Immature natural killer cell (primary cell): ENCODE results near the gene HEATR1. TPM values are rescaled to one million over a fixed set of nuclear protein-coding genes. Genes with fewer than 3 reads are reported as not detected.

Experiments
- DNase-seq, 3 donors: peaks; one replicate each; pipeline ENCODE4 v3.0.0; 2022; ENCODE audit warnings: mixed read lengths in 1 of 3
- H3K27ac Mint-ChIP-seq, 6 donors: one replicate each; pipeline ENCODE4 v1.8.0; 2020; ENCODE audit warnings: mixed read lengths in 6 of 6, mild to moderate bottlenecking in 5 of 6, inconsistent platforms in 4 of 6, moderate library complexity in 3 of 6
- H3K27me3 Mint-ChIP-seq, 3 donors: one replicate each; pipeline ENCODE4 v1.8.0; 2020 to 2021; ENCODE audit warnings: low read depth in 3 of 3, mild to moderate bottlenecking in 3 of 3, mixed read lengths in 3 of 3, moderate library complexity in 3 of 3, inconsistent platforms in 1 of 3
- H3K36me3 Mint-ChIP-seq, 3 donors: one replicate each; pipeline ENCODE4 v1.8.0; 2020; ENCODE audit warnings: mixed read lengths in 3 of 3, inconsistent platforms in 2 of 3, mild to moderate bottlenecking in 2 of 3
- H3K4me1 Mint-ChIP-seq, 2 donors: one replicate each; pipeline ENCODE4 v1.8.0; 2020; ENCODE audit warnings: inconsistent platforms in 2 of 2, mild to moderate bottlenecking in 2 of 2, mixed read lengths in 2 of 2, moderate library complexity in 1 of 2
- H3K4me3 Mint-ChIP-seq, 5 donors: one replicate each; pipeline ENCODE4 v1.8.0; 2020; ENCODE audit warnings: mild to moderate bottlenecking in 5 of 5, mixed read lengths in 5 of 5, inconsistent platforms in 3 of 5, moderate library complexity in 3 of 5
- H3K9me3 Mint-ChIP-seq, 6 donors: one replicate each; pipeline ENCODE4 v1.8.0; 2020; ENCODE audit warnings: mild to moderate bottlenecking in 6 of 6, mixed read lengths in 6 of 6, inconsistent platforms in 4 of 6, moderate library complexity in 3 of 6
- polyA plus RNA-seq, 3 donors: library from polyadenylated mRNA; unstranded; fragments of 300-500 nt; fragmentation: Illumina TruSeq; gene quantifications; one replicate each; pipeline ENCODE4 v1.2.3, GENCODE V29; 2021

Gene HEATR1
- polyA plus RNA-seq, 3 donors from 2014 or later = 3.8 to 11.6 (median 4.6) TPM

- Mint-ChIP-seq H3K27me3 (peaks cover 5 to 15% (median 8%) of the 10 kb centered on the region in 3 donors), H3K4me3 (peak within 1 kb of the TSS; percentile 96 to 99 (median 98)), H3K9me3 (no peaks in the 10 kb centered on the region), H3K36me3 (peaks cover 11 to 15% (median 15%) of the 10 kb centered on the region in 3 donors), H3K4me1 (peaks cover 19 to 32% of the 10 kb centered on the region in 2 donors), H3K27ac (peak within 1 kb of the TSS; percentile 93 to 97 (median 96))
- peak; percentile 80 to 82 (median 81) for DNase-seq
These were observed 80.6 kb downstream of the HEATR1 start, which contains the start of gene LGALS8 for GRCh38 chr1:236523704-236524141. TSS of gene LGALS8 (plus strand) at chr1:236523982. CDS start at chr1:236526071, 2,089 bp downstream.

GRCh38 chr1:236522937-236523703, 81.2 kb downstream of the HEATR1 start:
- H3K36me3 Mint-ChIP-seq = peaks cover 11 to 15% (median 15%) of the 10 kb centered on the region in 3 donors
- H3K4me3 Mint-ChIP-seq = peak overlapping the region; percentile 96 to 99 (median 98)
- DNase-seq = no peak
- no peaks in the 10 kb centered on the region for H3K9me3 Mint-ChIP-seq
- peaks cover 19 to 32% of the 10 kb centered on the region in 2 donors for H3K4me1 Mint-ChIP-seq
- peaks cover 5 to 16% (median 8%) of the 10 kb centered on the region in 3 donors for H3K27me3 Mint-ChIP-seq
- H3K27ac Mint-ChIP-seq = peak overlapping the region; percentile 93 to 97 (median 96)

- Mint-ChIP-seq H3K27ac (no peak overlapping the region), H3K36me3 (no peaks in the 10 kb centered on the region), H3K4me3 (no peak overlapping the region), H3K9me3 (no peaks in the 10 kb centered on the region), H3K4me1 (peaks cover 27 to 38% of the 10 kb centered on the region in 2 donors), H3K27me3 (peaks cover 7 to 18% (median 8%) of the 10 kb centered on the region in 3 donors)
- no peak for DNase-seq
These were observed 83.8 kb downstream of the HEATR1 start for GRCh38 chr1:236520445-236521005.

GRCh38 chr1:236518322-236518721, 86.0 kb downstream of the HEATR1 start:
- Mint-ChIP-seq H3K27me3 (peaks cover 0 to 5% (median 2%) of the 10 kb centered on the region in 3 donors), H3K4me3 (no peak overlapping the region), H3K4me1 (peaks cover 14 to 34% of the 10 kb centered on the region in 2 donors), H3K9me3 (no peaks in the 10 kb centered on the region), H3K36me3 (no peaks in the 10 kb centered on the region), H3K27ac (no peak overlapping the region)
- no peak for DNase-seq

GRCh38 chr1:236516929-236517704, 87.2 kb downstream of the HEATR1 start:
- H3K27me3 Mint-ChIP-seq = peaks cover 0 to 5% (median 2%) of the 10 kb centered on the region in 3 donors
- no peaks in the 10 kb centered on the region for H3K9me3 Mint-ChIP-seq
- peak in 2 of 3 donors; percentile 13 to 32 for DNase-seq
- peak overlapping the region in 4 of 6 donors; percentile 2 to 84 (median 8) for H3K27ac Mint-ChIP-seq
- peak overlapping the region in 4 of 5 donors; percentile 22 to 66 (median 50) for H3K4me3 Mint-ChIP-seq
- H3K4me1 Mint-ChIP-seq = peaks cover 8 to 24% of the 10 kb centered on the region in 2 donors
- H3K36me3 Mint-ChIP-seq = no peaks in the 10 kb centered on the region

- Mint-ChIP-seq H3K4me3 (no peak overlapping the region), H3K36me3 (no peaks in the 10 kb centered on the region), H3K4me1 (peaks cover 8 to 24% of the 10 kb centered on the region in 2 donors), H3K9me3 (no peaks in the 10 kb centered on the region), H3K27me3 (peaks cover 0 to 4% (median 4%) of the 10 kb centered on the region in 3 donors), H3K27ac (peak overlapping the region in 1 of 6 donors; percentile 51)
- no peak for DNase-seq
These were observed 88.8 kb downstream of the HEATR1 start for GRCh38 chr1:236515443-236515958.

GRCh38 chr1:236514703-236515442, 89.4 kb downstream of the HEATR1 start:
- peaks cover 8 to 24% of the 10 kb centered on the region in 2 donors for H3K4me1 Mint-ChIP-seq
- no peak overlapping the region for H3K27ac Mint-ChIP-seq
- no peaks in the 10 kb centered on the region for H3K9me3 Mint-ChIP-seq
- DNase-seq = no peak
- no peak overlapping the region for H3K4me3 Mint-ChIP-seq
- no peaks in the 10 kb centered on the region for H3K36me3 Mint-ChIP-seq
- H3K27me3 Mint-ChIP-seq = peaks cover 0 to 4% (median 4%) of the 10 kb centered on the region in 3 donors

- Mint-ChIP-seq H3K9me3 (no peaks in the 10 kb centered on the region), H3K4me3 (no peak overlapping the region), H3K4me1 (peaks cover 6 to 20% of the 10 kb centered on the region in 2 donors)
These were observed 92.4 kb downstream of the HEATR1 start for GRCh38 chr1:236511735-236512418.

GRCh38 chr1:236509647-236510401, 94.5 kb downstream of the HEATR1 start:
- Mint-ChIP-seq H3K4me1 (no peaks in the 10 kb centered on the region), H3K9me3 (no peaks in the 10 kb centered on the region), H3K27me3 (peaks cover 0 to 4% (median 2%) of the 10 kb centered on the region in 3 donors), H3K4me3 (no peak overlapping the region), H3K36me3 (no peaks in the 10 kb centered on the region), H3K27ac (no peak overlapping the region)
- DNase-seq = no peak

More at GRCh38 chr1:236511735-236512418, 92.4 kb downstream of the HEATR1 start:
- H3K27ac Mint-ChIP-seq = no peak overlapping the region
- H3K27me3 Mint-ChIP-seq = peaks cover 0 to 3% (median 2%) of the 10 kb centered on the region in 3 donors
- H3K36me3 Mint-ChIP-seq = no peaks in the 10 kb centered on the region
- no peak for DNase-seq

- no peaks in the 10 kb centered on the region for H3K4me1 Mint-ChIP-seq
- H3K9me3 Mint-ChIP-seq = no peaks in the 10 kb centered on the region
- no peak overlapping the region for H3K27ac Mint-ChIP-seq
- no peaks in the 10 kb centered on the region for H3K36me3 Mint-ChIP-seq
- no peak overlapping the region for H3K4me3 Mint-ChIP-seq
- no peak for DNase-seq
- H3K27me3 Mint-ChIP-seq = peaks cover 0 to 4% (median 2%) of the 10 kb centered on the region in 3 donors
These were observed 95.1 kb downstream of the HEATR1 start for GRCh38 chr1:236509203-236509602.

GRCh38 chr1:236508593-236509027, 95.7 kb downstream of the HEATR1 start:
- no peaks in the 10 kb centered on the region for H3K36me3 Mint-ChIP-seq
- peaks cover 0 to 4% (median 2%) of the 10 kb centered on the region in 3 donors for H3K27me3 Mint-ChIP-seq
- no peak overlapping the region for H3K4me3 Mint-ChIP-seq
- no peaks in the 10 kb centered on the region for H3K9me3 Mint-ChIP-seq
- no peak for DNase-seq
- no peak overlapping the region for H3K27ac Mint-ChIP-seq
- no peaks in the 10 kb centered on the region for H3K4me1 Mint-ChIP-seq
